DMS79 (cell line): Measurements from ENCODE around the gene TNK1.

Experiments used
- DNase-seq: peaks from one replicate; lab custom pipeline; 2025; lab: John Stamatoyannopoulos, UW

Gene TNK1

DNA sequence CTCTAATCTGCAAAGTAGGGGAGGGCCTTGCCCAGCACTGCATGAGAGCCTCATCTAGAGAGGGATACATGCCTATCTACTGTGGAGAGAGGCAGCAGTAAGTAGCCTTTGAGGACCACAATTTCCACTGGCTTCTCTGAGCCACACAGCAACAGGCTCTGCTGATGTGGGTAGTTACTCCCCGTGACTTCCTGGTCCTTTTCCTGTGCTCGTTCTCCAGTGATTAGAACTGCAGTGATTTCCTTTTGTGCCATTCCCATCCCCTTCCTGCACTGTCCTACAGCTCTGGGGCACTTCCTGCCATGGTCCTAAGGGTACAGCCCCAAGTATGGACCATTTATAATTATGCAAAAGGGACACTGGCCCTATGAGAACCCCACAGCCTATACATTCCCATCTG lies 10.4 kb downstream of the TNK1 start:
- DNase-seq: no peak

DNA sequence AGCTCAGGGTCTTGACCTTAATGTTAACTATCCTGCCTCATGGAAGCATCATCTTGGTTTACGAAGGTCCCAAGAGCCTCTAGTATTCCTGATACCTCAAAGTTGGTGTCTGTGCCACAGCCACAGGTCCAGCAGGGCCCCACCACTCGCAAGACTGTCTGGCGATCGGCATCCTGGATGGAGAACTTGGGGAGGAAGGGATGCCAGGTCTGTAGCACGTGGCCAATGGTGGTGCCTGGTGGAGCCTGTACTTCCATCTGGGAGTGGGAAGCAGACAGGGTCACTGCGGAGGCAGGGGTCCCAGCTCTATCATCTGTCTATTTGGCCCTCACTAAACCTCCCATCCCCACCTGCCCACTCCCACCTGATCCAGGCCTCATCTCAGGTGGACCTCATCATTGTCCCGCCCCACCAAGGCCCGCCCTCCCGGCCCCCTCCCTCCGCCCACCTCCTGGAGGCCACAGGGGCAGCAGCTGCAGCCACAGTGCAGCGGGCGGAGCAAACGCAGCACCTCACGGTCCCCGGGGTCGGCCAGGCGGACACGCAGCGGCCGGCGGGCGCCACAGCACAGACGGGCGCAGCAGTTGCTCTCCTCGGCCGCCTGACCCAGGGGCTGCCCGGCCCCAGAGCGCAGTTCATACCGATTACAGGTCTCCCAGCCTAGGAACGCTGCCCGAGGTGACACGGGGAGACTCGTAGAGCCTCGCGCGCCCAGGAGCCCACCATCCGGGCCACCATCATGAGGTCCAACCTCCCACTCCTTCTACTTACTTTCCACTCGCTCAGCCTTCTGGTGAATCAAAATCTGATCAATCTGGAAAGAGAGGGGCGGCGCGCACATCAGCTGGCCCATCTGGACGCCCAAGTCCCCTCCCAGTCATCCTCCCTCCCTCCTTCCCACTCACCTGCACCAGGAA lies 12.1 kb downstream of the TNK1 start:
- DNase-seq: no peak

DNA sequence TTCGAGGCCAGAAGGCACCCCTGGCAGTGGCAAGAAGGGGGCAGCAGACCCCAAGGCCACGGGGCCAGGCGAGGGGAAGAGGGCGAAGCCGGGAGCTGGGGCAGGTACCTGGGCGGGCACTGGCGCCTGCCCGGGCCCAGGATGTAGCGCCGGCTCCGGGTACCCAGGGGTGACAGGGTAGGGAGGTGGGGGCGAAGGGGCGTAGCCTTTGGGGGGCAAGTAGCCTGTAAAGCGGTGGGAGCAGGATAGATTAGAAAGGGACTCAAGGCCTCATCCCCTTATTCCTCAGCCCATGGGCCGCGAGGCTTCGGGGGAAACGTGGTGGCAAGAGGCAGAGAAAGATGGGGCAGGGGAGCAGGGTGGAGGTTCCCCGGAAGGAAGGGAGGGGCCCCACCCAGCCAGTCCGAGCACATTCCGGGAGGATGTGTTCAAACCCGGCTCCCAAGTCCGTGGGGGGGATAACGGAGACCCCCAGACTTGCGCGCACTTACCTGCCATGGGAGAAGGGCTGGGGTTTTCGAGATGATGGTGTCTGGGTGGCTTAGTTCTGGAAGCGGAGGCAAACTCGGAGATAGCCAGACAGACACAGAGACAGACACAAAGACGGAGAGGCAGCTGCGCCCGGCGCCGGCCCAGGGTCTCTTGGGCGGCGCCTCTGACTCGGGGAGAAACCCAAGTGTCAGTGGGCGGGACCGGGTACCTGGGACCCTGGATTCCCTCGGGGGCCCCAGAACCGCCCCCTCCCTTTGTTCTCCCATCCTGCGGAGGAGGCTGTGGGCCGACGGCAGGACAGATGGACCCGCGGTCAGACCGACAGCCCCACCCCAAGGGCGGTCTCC lies 12.9 kb downstream of the TNK1 start:
- peak; percentile 70 for DNase-seq

DNA sequence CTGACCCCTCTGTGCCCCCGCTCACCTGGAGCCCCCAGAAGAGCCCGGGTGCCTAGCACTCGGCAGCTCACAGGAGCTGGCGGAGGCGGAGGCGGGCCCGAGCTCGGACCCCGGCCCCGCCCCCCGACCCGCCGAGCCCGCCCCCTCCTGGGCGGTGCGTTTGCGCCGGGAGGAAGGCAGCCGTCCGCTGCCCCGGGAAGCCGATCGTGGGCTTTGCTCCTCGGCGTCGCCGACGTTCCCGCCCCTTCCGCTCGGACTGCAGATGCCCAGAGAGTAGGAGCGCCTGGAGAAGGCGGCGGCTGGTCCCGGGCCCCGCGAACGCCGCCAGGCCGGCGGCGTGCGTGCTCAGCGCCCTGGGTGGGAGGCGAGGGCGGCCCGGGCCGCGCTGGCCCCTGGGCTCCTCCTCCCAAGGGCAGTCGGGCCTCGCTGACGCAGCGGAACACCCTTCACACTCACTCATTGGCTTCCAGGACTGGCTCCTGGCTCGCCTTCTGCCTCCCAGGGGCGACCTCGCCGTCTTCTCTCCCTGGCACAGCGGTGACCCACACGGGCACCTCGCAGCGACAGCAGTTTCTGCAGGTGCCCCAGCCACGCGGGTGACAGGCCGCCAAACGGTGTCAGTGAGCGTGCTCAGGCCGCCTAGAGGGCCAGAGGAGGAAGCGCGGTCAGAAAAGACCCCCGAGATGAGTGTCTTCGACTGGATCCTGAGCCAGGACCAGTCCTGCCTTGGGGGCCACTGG lies 13.7 kb downstream of the TNK1 start, which contains the start of gene PLSCR3:
Gene PLSCR3, minus strand, starts transcription at position 74 of the 740 bp plus-strand sequence. CDS start 415 bp downstream, outside the sequence.
- peak; percentile 75 for DNase-seq

DNA sequence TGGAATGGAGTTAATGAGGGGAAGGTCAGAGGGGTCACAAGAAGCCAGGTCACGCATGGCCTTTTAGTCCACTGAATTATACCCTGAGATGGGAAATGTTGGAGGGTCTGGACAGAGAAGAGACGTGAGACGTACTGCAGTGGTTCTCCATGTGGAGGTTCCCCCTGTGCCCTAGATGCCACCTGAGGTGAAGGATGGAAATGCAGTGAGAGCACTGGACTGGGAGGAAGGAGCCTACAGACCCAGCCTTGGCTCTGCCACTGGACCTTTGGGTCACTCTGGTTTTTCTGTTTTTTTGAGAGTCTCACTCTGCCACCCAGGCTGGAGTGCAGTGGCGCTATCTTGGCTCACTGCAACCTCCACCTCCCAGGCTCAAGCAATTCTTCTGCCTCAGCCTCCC lies 15.3 kb downstream of the TNK1 start:
- no peak for DNase-seq

DNA sequence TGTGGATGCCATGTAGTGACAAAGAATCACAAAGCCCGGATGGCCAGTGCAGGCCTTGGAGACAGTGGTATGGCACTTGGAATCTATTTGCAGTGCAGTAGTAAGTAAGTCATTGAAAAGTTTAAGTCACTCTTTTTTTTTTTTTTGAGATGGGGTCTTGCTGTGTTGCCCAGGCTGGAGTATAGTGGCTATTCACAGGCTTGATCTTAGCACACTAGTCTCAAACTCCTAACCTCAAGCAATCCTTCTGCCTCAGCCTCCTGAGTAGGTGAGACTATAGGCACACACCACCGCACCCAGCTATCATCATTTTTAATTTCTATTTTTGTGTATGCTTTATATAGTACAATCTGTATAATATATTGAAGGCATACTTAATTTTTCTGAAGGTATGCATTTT lies 17.7 kb downstream of the TNK1 start:
- no peak for DNase-seq

DNA sequence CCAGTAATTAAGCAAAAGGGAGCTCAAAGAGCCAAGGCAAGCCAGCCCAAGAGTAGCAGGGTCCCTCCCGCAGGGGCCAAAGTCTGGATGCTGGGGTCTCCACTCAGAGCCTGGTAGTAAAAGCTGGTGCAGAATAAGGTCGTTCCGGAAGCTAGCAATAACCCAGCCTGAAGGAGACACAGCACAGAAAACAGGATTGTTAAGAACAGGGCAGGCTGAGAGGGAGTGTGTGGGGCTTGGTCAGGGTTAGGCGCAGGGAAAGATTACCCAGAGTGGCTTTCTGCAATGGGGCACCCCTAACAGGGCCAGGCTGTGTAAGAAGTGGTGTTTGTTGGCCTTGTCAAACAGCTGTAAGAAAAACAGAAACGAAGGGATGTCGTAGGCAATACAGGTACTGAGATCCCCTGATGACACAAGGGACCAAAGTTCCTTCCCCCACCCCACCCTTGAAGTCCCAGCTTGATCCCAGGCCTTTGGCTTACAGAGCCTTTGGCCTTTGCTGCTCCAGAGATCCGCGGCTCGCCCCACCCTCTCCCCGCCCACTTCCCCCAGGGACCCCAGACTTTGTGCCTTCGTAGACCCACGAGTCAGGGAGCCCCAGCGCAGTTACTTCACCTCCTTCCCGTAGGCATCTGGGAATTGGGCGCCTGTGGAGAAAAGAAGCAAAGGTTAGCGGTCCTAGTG lies 22.3 kb downstream of the TNK1 start:
- no peak for DNase-seq

DNA sequence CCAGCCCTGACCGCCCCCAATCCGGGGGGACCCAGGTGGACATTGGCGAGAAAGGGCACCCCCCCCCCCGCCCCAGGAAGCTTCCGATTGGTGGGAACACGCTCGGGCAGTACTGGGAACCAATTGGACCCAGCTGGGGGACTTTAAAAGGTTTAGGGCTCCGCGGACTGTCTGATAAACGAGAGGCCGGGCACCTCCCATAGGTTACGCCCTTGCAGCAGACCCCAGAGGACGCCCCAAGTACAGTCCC lies 22.8 kb downstream of the TNK1 start:
- peak; percentile 81 for DNase-seq

DNA sequence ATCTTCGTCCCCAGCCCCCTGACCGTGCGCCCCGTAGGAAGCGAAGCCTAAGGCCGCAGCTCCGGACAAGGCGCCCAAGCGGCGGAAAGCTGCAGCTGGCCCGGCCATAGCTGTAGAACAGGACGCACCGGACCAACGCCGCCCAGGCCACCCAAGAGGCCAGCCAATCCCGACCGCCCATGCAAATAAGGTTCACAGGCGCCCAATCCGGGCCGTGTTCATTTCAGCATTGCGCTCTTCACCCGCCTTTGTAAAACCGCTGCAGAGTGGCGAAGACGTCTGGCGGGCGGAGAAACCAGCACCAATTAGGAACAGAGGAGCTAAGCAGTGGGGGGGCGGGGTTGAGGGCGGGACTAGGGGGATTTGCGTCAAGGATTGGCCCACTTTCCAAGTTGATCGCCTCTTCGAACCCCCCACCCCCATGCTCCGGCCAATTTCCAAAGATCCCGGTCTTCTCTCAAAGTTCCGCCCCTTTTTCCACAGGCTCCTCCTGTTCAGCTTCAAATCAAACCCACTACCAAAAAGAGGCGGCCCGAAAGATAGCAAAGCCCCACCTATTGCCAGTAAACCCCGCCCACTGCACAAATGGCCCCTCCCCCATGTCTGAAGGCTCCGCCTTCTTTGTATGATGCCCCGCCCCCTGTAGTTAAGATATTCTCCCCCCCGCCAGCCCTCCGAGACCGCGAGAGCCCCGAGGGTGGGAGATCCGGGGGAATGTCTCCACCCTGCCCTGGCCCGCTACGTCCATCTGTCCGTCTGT lies 23.3 kb downstream of the TNK1 start, which contains the start of gene TMEM256:
Gene TMEM256, minus strand, starts transcription at position 121 of the 760 bp plus-strand sequence. Its CDS starts 13 bp downstream, at position 108.
- DNase-seq: peak; percentile 99

DNA sequence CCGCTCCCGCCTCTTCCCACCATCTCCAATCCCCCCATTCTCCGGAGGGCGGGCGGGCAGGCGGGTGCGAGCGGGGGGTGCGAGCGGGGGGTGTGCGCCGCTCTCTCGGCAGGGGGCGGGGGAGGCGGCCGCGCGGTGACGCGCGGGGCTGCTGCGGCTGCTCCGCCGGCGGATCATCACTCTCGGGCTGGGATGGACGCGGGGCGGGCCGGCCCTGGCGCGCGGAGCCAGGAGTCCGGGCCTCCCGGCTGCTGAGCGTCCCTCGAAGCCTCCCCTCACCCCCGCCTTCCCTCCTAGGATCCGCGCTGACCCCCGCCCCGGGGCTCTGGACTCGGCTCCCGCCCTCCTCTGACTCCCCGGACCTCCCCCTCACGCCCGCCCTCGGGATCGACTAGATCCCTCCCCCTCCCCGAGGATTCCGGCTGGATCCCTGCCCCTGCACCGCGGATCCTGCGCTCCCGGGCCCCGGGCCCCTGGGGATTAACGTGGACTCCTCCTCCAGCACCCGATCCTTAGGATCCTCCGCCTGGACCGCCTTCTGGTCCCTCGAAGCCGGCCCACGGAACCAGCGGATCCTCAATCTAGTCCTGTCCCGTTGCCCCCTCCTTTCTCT lies 24.0 kb downstream of the TNK1 start:
- DNase-seq: no peak

DNA sequence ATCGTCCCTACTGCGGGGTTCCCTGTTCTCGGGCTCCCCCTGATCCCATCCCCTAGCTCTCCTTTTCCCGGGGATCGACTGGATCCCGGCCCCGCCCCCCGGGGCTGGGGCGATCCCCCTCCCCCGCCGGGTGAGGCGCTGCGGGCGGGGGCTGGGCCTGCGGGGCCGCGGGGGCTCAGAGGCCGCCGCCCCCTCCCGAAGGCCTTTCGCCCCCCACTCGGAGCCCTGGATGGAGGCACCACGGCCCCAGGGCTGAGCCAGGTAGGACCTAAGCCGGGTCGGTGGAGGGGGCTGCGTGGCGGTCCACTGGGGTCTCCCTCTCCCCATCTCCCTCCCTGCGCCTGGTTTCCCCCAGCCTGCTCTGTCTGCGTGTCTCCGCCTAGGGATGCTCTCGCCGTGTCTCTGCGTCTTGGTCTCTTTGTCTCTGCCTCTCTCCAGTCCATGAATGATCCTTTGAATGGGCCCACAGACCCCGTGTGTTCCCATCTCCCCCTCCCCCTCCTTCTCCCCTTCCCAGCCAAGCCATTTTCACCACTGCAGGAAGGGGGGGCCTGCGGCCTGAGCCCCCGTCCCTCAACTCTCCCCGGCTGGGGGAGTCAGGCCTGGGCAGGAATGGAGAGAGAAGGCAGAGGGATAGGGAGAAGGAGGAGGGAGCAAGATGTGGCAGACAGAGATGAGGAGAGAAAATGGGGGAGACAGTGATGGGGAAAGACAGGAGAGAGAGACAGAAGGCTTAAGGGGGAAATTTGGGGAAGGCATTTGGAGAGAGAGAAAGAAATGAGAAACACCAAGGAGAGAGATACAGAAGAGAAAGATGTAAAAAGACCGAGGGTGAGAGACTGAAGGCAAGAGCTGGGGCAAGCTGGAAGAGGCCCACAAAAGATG lies 24.7 kb downstream of the TNK1 start:
- no peak for DNase-seq

DNA sequence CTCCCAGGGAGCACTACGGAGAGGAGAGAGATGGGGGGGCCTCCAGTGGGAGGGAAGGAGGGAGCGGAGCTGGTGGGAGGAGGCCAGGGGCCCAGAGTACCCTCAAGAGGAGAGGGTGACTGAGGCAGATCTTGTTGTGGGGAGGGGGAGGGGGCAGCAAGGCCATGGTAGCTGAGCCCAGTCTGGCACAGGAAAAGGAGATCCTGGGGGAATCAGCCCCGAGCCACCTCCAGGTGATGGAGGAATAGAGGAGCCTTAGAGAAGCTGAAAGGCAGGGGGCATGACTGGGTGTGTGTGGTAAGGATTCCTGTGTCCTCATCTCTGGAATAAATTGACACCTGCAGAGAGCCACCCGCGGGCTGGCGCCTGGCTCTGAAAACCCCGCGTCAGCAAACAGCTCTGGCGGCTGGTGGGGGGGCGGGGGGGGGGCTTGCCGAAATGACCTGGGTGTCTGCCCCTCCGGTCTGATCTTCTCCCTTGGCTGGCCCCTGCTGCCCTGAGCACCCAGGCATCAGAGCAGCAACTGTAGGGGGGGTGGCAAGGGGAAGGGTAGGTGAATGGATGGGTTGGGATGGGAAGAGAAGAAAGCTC lies 25.4 kb downstream of the TNK1 start:
- no peak for DNase-seq

DNA sequence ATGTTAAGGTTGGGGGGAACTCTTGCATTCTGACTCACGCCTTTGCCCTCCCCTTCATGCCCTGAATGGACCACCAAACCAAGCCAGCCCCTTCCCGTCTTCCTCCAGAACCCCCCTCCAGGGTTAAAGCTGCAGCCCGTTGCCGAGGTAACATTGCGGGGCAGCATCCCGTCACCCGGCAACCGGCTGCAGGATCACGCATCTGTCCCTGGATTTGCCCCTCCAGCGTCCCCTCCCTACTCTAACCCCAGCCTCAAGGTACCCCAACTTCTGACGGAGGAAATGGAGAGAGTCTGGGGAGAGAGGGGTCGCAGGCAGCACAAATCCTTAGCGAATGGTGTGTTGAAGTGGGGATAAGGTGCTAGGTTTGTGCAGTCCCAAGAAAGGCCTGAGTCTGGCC lies 26.2 kb downstream of the TNK1 start:
- DNase-seq: no peak

DNA sequence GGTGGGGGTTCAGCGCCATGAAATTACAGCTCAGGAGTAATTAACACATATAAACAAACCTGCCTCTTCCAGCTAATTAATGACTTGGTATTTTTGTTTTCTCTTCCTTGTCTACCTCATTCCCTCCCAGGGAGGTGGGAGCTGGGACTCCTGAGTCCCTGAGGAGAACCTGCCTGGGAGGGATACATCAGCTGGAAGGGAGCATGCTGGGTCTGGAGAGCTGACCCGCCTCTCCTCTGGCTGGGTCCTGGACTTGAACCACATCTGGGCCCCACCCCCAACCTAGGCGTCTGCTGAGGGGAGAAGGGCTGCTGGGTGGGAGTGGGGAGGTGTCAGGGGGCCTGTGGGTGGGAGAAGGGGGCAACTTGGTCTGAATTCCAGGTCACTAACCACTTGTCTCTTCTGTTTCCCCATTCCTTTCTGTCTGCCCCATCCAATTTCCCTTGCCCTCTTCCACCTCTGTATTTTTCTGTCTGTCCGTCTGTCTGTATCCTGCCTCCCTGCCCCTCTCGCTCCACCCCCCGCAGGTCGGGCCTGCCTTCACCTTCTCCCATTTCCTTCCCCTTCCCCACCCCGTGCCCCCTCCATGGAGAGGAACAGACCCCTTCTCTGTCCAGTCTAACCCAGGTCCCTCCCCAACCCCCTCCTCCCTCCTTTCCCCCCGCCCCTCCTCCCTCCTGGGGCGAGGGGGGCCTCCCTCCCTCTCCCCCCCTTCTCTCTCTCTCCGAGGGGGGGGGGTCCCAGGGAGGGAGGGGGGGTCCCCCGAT lies 26.8 kb downstream of the TNK1 start, which contains the start of gene NLGN2:
Gene NLGN2, plus strand, starts transcription at position 361 of the 767 bp plus-strand sequence. CDS start 411 bp downstream, outside the sequence.
- no peak for DNase-seq

DNA sequence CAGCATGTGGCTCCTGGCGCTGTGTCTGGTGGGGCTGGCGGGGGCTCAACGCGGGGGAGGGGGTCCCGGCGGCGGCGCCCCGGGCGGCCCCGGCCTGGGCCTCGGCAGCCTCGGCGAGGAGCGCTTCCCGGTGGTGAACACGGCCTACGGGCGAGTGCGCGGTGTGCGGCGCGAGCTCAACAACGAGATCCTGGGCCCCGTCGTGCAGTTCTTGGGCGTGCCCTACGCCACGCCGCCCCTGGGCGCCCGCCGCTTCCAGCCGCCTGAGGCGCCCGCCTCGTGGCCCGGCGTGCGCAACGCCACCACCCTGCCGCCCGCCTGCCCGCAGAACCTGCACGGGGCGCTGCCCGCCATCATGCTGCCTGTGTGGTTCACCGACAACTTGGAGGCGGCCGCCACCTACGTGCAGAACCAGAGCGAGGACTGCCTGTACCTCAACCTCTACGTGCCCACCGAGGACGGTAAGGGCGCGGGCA lies 27.4 kb downstream of the TNK1 start:
- no peak for DNase-seq

DNA sequence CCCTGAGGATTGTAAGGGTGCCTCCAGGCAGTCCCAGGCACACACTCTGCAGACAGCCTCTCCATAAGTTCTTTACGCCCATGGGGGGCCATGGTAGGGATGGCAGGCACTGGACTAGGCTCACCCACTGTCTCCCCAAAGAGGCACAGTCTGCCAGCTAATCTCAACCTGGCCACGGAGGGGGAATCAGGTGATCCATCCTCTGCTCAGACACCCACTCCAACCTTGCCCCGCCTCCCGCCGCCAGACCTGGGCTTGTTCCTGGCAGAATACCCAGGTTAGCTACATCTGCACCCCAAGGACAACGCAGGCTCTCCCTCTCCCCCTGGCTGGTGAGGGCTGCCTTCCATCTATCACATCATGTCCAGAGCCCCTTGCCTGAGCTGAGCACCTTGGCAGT lies 28.0 kb downstream of the TNK1 start:
- no peak for DNase-seq

DNA sequence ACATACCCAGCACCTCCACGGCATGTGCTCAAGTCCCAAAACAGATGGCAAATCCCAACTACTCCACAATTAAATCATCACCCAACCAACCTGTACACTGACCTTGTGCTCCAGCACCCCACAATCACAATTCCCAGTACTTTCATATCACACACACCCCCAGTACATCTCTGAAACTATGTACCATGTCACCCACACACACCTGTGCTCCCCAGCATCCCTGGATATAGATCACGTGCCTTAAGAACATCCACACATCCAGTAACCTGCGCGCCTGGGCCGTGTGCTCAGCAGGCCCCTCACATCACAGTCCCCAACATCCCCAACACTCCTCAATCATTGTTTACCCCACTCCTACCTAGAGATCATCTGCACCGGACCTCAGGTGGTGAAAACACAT lies 28.8 kb downstream of the TNK1 start:
- no peak for DNase-seq
